Fibroblast of pulmonary artery (primary cell): Measurements from ENCODE around the gene GANC.

Source experiments
- DNase-seq: peaks from one replicate; pipeline ENCODE4 v3.0.0-alpha.2; 2010; ENCODE audit warnings: low read depth
- H3K4me3 ChIP-seq: replicated peaks from 2 replicates; pipeline ENCODE4 v1.5.1; 2011; ENCODE audit warnings: low read depth, mild to moderate bottlenecking, control low read depth, low read length, moderate library complexity
- TF ChIP-seq, protein P1 (sequence below): IDR thresholded peaks from 2 replicates; pipeline ENCODE4 v1.5.1; 2011; ENCODE audit warnings: mild to moderate bottlenecking, control low read depth, low read length, inconsistent platforms; ENCODE audit errors: missing control alignments

The GANC gene

DNA sequence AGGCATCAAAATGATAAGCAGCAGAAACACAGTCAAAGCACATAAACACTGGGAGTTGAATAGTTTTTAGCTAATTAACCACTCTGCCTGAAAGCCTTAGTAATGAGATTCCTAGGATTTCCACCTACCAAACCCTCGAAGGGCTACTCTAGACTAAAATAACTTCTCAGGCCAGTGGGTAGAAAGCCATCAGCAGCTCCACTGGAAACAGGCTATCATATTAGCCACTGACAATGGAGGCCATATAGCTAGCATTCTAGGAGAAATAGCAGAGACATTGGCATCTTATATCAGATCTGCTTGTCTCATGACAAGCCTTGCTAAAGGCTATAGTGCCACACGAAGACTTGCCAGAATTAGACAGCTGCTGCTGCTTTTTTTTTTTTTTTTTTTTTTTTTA is 81.8 kb downstream of the GANC start:
- DNase-seq, result no peak
- TF ChIP-seq, protein P1, sequence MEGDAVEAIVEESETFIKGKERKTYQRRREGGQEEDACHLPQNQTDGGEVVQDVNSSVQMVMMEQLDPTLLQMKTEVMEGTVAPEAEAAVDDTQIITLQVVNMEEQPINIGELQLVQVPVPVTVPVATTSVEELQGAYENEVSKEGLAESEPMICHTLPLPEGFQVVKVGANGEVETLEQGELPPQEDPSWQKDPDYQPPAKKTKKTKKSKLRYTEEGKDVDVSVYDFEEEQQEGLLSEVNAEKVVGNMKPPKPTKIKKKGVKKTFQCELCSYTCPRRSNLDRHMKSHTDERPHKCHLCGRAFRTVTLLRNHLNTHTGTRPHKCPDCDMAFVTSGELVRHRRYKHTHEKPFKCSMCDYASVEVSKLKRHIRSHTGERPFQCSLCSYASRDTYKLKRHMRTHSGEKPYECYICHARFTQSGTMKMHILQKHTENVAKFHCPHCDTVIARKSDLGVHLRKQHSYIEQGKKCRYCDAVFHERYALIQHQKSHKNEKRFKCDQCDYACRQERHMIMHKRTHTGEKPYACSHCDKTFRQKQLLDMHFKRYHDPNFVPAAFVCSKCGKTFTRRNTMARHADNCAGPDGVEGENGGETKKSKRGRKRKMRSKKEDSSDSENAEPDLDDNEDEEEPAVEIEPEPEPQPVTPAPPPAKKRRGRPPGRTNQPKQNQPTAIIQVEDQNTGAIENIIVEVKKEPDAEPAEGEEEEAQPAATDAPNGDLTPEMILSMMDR, result no peak
- H3K4me3 ChIP-seq, result no peak overlapping the region

DNA sequence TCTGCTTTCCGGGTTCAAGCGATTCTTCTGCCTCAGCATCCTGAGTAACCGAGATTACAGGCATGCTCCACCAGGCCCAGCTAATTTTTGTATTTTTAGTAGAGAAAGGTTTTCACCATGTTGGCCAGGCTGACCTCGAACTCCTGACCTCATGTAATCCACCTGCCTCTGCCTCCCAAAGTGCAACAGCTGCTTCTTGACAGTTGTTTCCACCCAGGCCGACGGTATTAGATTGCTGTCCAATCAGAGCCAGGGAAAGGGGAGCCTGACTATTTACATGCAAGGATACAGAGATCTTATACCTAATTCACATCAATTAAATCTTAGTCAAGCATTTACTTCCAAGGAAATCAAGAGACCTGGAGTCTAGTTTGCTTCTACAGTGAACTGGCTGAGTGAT is 82.3 kb downstream of the GANC start:
- TF ChIP-seq, protein P1, result no peak
- no peak overlapping the region for H3K4me3 ChIP-seq
- DNase-seq, result no peak

DNA sequence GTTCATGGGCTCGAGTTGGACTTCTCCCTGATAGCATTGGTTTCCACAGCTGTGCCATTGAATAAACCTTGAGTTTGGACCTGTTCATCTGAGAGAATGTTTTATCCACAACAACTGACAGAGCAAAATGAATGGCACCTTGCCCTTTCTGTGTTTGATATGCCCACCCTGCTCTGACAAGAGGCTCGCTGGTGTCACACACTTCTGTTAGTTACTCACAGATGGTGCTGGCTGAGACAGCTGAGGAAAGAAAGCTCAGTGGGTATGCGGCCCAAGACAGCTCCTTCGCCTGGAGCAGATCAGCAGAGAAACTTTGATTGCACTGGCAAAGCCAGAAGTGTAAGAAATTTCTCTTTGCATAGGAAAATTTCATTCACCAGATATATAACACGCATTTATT is 83.8 kb downstream of the GANC start:
- no peak for DNase-seq
- no peak overlapping the region for H3K4me3 ChIP-seq
- TF ChIP-seq, protein P1, result no peak

DNA sequence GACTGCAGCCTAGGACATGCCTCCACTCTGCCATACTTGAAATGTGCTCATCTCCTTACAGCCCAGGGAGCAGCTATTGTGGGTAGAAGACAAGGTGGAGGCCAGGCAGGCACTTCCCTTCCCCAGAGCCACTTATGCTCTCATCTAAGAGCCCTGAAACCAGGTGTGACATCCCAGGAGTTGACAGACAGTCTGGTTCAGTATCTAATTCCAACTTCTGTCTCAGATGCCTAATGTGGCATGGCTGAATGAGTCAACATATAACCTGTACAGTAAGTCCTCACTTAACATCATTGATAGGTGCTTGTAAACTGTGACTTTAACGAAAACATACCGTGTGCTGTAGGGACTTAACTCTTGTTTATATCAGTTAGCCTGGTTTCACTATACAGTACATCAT is 85.1 kb downstream of the GANC start:
- no peak for DNase-seq
- no peak overlapping the region for H3K4me3 ChIP-seq
- TF ChIP-seq, protein P1, result no peak

DNA sequence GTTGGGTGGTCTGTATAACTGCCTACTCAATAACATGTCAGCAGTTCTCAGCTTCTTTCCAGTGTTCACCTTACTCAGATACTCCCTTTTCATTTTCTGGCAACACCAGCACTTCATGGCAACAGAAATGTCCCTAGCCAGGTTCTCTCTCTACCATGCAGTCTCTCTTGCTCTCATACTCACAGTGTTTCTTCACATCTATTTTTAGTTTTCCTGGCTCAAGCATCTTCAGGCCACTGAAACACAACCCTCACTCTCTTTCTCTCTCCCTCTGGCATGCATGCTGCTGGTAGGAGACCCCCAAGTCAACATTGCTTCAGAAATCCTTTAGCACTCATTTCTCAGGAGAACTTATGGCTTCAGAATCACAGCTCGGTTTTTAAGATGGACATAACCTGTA is 86.2 kb downstream of the GANC start, which contains the start of gene CAPN3:
Gene CAPN3, plus strand, starts transcription at position 253 of the 400 bp plus-strand sequence. CDS start 305 bp downstream, outside the sequence.
- DNase-seq, result no peak
- TF ChIP-seq, protein P1, result no peak
- H3K4me3 ChIP-seq, result no peak within 1 kb of the TSS

DNA sequence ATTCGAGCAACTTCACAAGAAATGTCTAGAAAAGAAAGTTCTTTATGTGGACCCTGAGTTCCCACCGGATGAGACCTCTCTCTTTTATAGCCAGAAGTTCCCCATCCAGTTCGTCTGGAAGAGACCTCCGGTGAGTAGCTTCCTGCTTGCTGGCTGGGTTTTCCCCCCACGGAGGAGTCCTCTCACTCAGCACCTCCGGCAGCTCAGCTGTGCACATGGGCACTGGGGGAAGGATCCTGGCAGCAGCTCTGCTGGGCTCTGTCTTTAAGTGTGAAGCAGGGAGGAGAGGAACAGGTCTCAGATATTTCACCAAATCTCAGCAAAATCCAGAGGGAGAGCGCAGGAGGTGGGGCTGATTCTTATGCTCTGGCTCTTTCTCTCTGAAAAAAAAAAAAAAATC is 87.0 kb downstream of the GANC start:
- TF ChIP-seq, protein P1, result no peak
- H3K4me3 ChIP-seq, result no peak overlapping the region
- no peak for DNase-seq

DNA sequence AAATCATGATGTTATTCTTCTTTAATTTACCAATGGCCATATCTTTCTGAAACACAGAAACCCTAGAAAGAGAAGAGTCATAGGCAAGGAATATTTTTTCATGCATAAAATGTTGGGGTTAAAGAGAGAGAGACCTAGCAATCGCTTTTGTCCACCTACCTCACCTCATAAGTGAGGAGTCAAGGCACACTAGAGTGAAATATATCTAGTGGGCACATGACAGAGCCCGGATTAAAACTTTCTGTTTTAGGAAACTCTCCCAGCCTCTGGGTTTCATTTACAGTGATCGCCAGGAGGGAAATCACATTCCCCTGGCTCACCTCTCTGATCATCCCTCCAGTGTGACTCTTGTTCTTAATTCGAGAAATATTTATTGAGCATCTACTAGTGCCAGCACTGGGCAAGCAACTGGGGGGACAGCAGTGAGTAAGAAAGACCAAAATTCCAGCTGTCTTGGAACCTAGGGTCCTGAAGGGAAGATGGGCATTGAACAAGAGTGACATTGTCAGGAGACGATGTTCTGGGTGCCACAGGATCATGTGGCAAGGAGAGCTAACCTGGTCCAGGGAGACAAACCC is 87.6 kb downstream of the GANC start:
- no peak overlapping the region for H3K4me3 ChIP-seq
- DNase-seq, result no peak
- TF ChIP-seq, protein P1, result no peak
